ENCODE data around the gene OPCML.

OPCML gene

DNA sequence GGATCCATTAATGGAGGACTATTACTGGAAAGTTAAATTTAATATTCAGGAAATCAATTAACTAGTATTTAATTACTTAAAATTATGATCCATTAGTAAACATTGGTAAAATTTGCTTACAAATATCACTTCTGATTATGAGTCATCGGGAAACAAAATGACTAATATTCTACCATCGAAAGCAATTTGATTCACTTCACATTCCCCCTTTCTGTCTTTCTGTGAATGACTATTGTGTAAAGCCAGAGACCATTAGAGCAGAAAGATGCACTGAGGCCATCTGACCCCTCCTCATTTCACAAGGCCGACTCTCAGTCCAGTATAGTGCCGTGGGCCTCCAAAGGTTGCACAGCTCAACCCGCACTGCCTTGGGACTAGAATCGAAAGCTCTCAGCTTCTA is 619.0 kb downstream of the OPCML start:
- Histone ChIP-seq H3K4me3 (ENCODE audit: low read depth, low read length, poor library complexity, severe bottlenecking) (no peak overlapping the region), H3K27me3 (ENCODE audit: insufficient read depth, low read length) (no peaks in the 10 kb centered on the region), H3K9ac (ENCODE audit: low read length) (no peak overlapping the region), H3K4me1 (ENCODE audit: insufficient read depth, low read length, severe bottlenecking) (no peaks in the 10 kb centered on the region), H3K27ac (ENCODE audit: low read depth, low read length, poor library complexity, severe bottlenecking) (no peak overlapping the region), H3K9me3 (ENCODE audit: low read length) (no peaks in the 10 kb centered on the region), H2AFZ (ENCODE audit: low read length) (no peak overlapping the region), H3K4me2 (ENCODE audit: low read length) (no peak overlapping the region), H3K79me2 (ENCODE audit: insufficient read depth, low read length) (no peaks in the 10 kb centered on the region), H3K36me3 (ENCODE audit: insufficient read depth, low read length) (no peaks in the 10 kb centered on the region), H3F3A (ENCODE audit: insufficient read depth, low read length) (no peaks in the 10 kb centered on the region), H3K9me2 (ENCODE audit: low read depth, low read length) (no peaks in the 10 kb centered on the region), H4K20me1 (ENCODE audit: insufficient read depth, low read length) (no peaks in the 10 kb centered on the region)
- TF ChIP-seq, protein P1, sequence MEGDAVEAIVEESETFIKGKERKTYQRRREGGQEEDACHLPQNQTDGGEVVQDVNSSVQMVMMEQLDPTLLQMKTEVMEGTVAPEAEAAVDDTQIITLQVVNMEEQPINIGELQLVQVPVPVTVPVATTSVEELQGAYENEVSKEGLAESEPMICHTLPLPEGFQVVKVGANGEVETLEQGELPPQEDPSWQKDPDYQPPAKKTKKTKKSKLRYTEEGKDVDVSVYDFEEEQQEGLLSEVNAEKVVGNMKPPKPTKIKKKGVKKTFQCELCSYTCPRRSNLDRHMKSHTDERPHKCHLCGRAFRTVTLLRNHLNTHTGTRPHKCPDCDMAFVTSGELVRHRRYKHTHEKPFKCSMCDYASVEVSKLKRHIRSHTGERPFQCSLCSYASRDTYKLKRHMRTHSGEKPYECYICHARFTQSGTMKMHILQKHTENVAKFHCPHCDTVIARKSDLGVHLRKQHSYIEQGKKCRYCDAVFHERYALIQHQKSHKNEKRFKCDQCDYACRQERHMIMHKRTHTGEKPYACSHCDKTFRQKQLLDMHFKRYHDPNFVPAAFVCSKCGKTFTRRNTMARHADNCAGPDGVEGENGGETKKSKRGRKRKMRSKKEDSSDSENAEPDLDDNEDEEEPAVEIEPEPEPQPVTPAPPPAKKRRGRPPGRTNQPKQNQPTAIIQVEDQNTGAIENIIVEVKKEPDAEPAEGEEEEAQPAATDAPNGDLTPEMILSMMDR (IDR thresholded peaks at IDR 0.05; ENCODE audit: low read length) = no peak
- no peak for TF ChIP-seq EZH2 (IDR thresholded peaks at IDR 0.05; ENCODE audit: borderline replicate concordance, low read length)

DNA sequence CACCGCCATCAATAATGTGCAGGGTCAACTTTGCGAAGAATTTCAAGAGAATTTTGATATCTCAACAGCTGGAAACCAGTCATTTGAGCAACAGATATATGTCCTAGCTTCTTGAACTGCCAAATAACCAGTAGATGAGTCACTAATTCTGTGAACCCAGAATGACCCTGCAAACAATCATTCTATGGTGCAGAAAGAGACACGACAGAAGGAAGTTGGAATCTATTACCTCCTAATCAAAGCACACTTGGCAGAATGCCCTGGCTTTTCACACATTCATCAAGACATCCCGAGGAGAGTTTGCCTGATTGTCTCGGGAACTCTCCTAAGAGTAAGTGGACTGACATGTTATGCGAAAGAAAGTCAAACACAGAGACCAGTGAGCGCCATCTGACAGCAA is 621.1 kb downstream of the OPCML start:
- TF ChIP-seq, protein P1 (IDR thresholded peaks at IDR 0.05; ENCODE audit: low read length) = no peak
- no peak for TF ChIP-seq EZH2 (IDR thresholded peaks at IDR 0.05; ENCODE audit: borderline replicate concordance, low read length)
- no peak overlapping the region for H3K9ac ChIP-seq (ENCODE audit: low read length)
- no peaks in the 10 kb centered on the region for H3K79me2 ChIP-seq (ENCODE audit: insufficient read depth, low read length)
- no peak overlapping the region for H3K4me2 ChIP-seq (ENCODE audit: low read length)
- no peak overlapping the region for H3K4me3 ChIP-seq (ENCODE audit: low read depth, low read length, poor library complexity, severe bottlenecking)
- H3F3A ChIP-seq (ENCODE audit: insufficient read depth, low read length) = no peaks in the 10 kb centered on the region
- no peaks in the 10 kb centered on the region for H3K36me3 ChIP-seq (ENCODE audit: insufficient read depth, low read length)
- no peak overlapping the region for H2AFZ ChIP-seq (ENCODE audit: low read length)
- no peaks in the 10 kb centered on the region for H3K9me3 ChIP-seq (ENCODE audit: low read length)
- H3K27ac ChIP-seq (ENCODE audit: low read depth, low read length, poor library complexity, severe bottlenecking) = no peak overlapping the region
- H3K27me3 ChIP-seq (ENCODE audit: insufficient read depth, low read length) = no peaks in the 10 kb centered on the region
- no peaks in the 10 kb centered on the region for H3K9me2 ChIP-seq (ENCODE audit: low read depth, low read length)
- H3K4me1 ChIP-seq (ENCODE audit: insufficient read depth, low read length, severe bottlenecking) = no peaks in the 10 kb centered on the region
- H4K20me1 ChIP-seq (ENCODE audit: insufficient read depth, low read length) = no peaks in the 10 kb centered on the region

DNA sequence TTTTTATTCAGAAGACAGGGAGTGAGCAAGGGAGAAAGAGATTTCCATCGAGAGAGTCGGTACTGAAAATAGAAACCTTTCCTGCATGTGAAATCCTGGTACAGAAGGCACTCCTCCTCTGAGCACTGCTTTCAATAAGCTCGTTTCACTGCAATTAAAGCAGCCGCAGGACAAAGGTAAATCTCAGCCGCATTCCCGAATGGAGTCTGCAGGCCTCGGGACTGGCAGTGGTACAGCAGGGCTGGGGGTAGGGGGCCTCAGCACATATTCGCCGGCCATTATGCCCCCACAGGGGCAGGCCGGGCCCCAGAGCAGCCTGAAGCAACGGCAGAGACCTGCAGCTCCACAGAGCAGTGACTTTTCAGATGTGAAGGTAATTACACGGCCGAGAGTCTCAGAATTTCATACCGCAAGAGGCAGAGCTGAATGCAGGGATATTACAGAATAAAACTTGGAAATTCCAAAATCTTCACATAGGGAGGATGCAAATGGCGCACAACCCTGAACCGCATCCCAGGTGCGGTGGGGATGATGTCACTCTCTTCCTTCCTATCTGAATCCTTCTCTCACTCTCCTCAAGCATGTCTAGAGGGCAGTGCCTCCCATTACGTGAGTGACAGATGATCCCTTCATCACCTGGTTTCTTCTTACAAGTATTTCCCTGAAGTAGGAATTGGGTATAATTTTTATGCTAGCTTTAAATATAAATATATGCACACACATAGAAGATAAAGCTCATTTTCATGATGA is 622.1 kb downstream of the OPCML start:
- no peaks in the 10 kb centered on the region for H3K36me3 ChIP-seq (ENCODE audit: insufficient read depth, low read length)
- H3K4me3 ChIP-seq (ENCODE audit: low read depth, low read length, poor library complexity, severe bottlenecking) = no peak overlapping the region
- H3K4me1 ChIP-seq (ENCODE audit: insufficient read depth, low read length, severe bottlenecking) = no peaks in the 10 kb centered on the region
- no peak overlapping the region for H2AFZ ChIP-seq (ENCODE audit: low read length)
- H3K9me2 ChIP-seq (ENCODE audit: low read depth, low read length) = no peaks in the 10 kb centered on the region
- TF ChIP-seq, protein P1 (IDR thresholded peaks at IDR 0.05; ENCODE audit: low read length) = no peak
- no peak for TF ChIP-seq EZH2 (IDR thresholded peaks at IDR 0.05; ENCODE audit: borderline replicate concordance, low read length)
- no peaks in the 10 kb centered on the region for H4K20me1 ChIP-seq (ENCODE audit: insufficient read depth, low read length)
- H3K9me3 ChIP-seq (ENCODE audit: low read length) = no peaks in the 10 kb centered on the region
- H3K9ac ChIP-seq (ENCODE audit: low read length) = no peak overlapping the region
- H3F3A ChIP-seq (ENCODE audit: insufficient read depth, low read length) = no peaks in the 10 kb centered on the region
- no peaks in the 10 kb centered on the region for H3K79me2 ChIP-seq (ENCODE audit: insufficient read depth, low read length)
- no peak overlapping the region for H3K27ac ChIP-seq (ENCODE audit: low read depth, low read length, poor library complexity, severe bottlenecking)
- no peak overlapping the region for H3K4me2 ChIP-seq (ENCODE audit: low read length)
- H3K27me3 ChIP-seq (ENCODE audit: insufficient read depth, low read length) = no peaks in the 10 kb centered on the region

All from OCI-LY1 (cell line).